Activated CD4-positive, alpha-beta T cell treated with anti-CD3 and anti-CD28 coated beads, Interleukin-2, amount 10 ng/mL, durations not matched to agents 7 days and 5 days (primary cell): ENCODE results near the gene VIPR2. TPM values are rescaled to one million over a fixed set of nuclear protein-coding genes. Genes with fewer than 3 reads are reported as not detected.

Source experiments
- CTCF ChIA-PET: fragments of 350-600 bp; sonication (Branson Sonifier 250); formaldehyde crosslinking; loops from one replicate; lab custom pipeline; 2021; ENCODE audit warnings: antibody characterized with exemption; lab: Charles Lee
- POLR2A ChIA-PET: fragments of 350-600 bp; sonication (Branson Sonifier 250); formaldehyde crosslinking; loops from one replicate; lab custom pipeline; 2021; ENCODE audit warnings: antibody characterized with exemption; lab: Charles Lee
- DNase-seq: peaks from one replicate; pipeline ENCODE4 v3.0.0-alpha.2; 2020
- H3K27ac Mint-ChIP-seq: one replicate; pipeline ENCODE4 v1.8.0; 2021; ENCODE audit warnings: mild to moderate bottlenecking, moderate library complexity, mixed read lengths
- H3K27me3 Mint-ChIP-seq: one replicate; pipeline ENCODE4 v1.8.0; 2021; ENCODE audit warnings: mixed read lengths
- H3K36me3 Mint-ChIP-seq: one replicate; pipeline ENCODE4 v1.8.0; 2021; ENCODE audit warnings: low read depth, mixed read lengths
- H3K4me1 Mint-ChIP-seq: one replicate; pipeline ENCODE4 v1.8.0; 2021; ENCODE audit warnings: mixed read lengths
- H3K4me3 Mint-ChIP-seq: one replicate; pipeline ENCODE4 v1.8.0; 2021; ENCODE audit warnings: mild to moderate bottlenecking, moderate library complexity, mixed read lengths
- H3K9me3 Mint-ChIP-seq: one replicate; pipeline ENCODE4 v1.8.0; 2021; ENCODE audit warnings: mixed read lengths
- total RNA-seq, 2 experiments: library from RNA; stranded (reverse); gene quantifications; one replicate each; pipeline ENCODE4 v1.2.3, GENCODE V29; 2021

VIPR2 gene
- total RNA-seq, 2 experiments from 2014 or later, result not detected

DNA sequence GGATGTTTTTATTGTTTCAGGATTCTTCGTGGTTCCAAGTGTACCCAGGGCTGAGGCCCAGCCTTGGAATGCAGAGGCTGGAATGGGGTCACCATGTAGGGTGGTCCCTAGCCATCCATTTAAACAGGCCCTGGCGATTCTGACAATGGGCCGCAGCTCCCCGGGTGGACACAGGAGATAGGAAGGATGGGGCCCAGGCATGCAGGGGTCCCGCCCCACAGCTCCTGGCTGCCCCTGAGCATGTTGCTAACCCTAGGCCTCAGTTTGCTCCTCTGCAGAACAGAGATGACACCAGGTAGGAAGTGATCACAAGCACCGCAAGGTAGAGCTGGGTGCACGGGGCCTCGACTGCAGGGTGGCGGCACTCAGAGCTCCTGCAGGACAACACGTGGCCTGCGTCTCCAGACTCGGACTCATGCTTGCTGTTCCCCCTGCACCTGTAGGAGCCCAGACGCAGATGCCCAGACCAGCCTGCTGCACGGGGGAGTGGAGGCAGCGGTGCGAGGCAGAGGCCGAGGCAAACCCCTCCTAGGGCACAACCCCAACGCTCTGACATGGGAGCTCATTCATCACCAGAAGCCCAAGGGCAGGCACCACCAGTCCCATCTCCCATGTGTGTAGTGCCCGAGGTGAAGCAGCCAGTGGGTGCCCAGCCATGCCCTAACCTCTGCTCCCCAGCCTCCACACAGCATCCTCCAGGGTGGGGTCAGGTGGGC lies 25.5 kb downstream of the VIPR2 start:
- Mint-ChIP-seq H3K36me3 (no peaks in the 10 kb centered on the region), H3K4me1 (no peaks in the 10 kb centered on the region), H3K4me3 (no peak overlapping the region), H3K9me3 (no peaks in the 10 kb centered on the region), H3K27me3 (peaks cover 5% of the 10 kb centered on the region), H3K27ac (no peak overlapping the region)
- POLR2A ChIA-PET, result no interaction called here
- no peak for DNase-seq
- CTCF ChIA-PET, result no interaction called here

DNA sequence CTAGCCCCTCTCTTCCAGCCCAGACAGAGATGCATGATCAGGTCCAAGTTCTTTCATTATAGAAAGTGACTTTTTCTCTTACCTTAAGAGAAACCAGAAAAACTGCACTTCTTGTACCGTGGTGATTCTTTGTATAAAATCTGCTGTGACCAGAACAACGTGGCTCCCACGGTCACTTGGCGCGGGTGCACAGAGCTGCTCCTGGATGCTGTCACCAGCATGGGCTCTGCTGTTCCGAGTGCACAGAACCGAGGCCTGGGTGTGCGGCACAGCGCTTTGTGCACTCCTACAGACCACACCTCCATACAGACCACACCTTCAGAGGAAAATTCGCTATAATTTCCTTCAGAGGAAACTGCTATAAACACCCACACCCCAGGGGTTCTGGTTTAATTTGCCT lies 26.0 kb downstream of the VIPR2 start:
- no peak overlapping the region for H3K4me3 Mint-ChIP-seq
- DNase-seq, result no peak
- CTCF ChIA-PET, result interaction anchor here (0.8 kb wide), 1 partner anchor 92 kb away, joined by 3 read pairs; no protein-coding TSS in a partner anchor
- no peaks in the 10 kb centered on the region for H3K36me3 Mint-ChIP-seq
- no peak overlapping the region for H3K27ac Mint-ChIP-seq
- H3K27me3 Mint-ChIP-seq, result peaks cover 6% of the 10 kb centered on the region
- H3K9me3 Mint-ChIP-seq, result no peaks in the 10 kb centered on the region
- POLR2A ChIA-PET, result no interaction called here
- H3K4me1 Mint-ChIP-seq, result no peaks in the 10 kb centered on the region

- peaks cover 10% of the 10 kb centered on the region for H3K27me3 Mint-ChIP-seq
- CTCF ChIA-PET, result interaction anchor here (0.8 kb wide), 1 partner anchor 92 kb away, joined by 3 read pairs; no protein-coding TSS in a partner anchor
- no peaks in the 10 kb centered on the region for H3K9me3 Mint-ChIP-seq
- DNase-seq, result no peak
- H3K27ac Mint-ChIP-seq, result no peak overlapping the region
- H3K4me3 Mint-ChIP-seq, result no peak overlapping the region
- POLR2A ChIA-PET, result no interaction called here
- no peaks in the 10 kb centered on the region for H3K4me1 Mint-ChIP-seq
- H3K36me3 Mint-ChIP-seq, result no peaks in the 10 kb centered on the region
These were observed 26.5 kb downstream of the VIPR2 start for GRCh38 chr7:159118197-159118595.

DNA sequence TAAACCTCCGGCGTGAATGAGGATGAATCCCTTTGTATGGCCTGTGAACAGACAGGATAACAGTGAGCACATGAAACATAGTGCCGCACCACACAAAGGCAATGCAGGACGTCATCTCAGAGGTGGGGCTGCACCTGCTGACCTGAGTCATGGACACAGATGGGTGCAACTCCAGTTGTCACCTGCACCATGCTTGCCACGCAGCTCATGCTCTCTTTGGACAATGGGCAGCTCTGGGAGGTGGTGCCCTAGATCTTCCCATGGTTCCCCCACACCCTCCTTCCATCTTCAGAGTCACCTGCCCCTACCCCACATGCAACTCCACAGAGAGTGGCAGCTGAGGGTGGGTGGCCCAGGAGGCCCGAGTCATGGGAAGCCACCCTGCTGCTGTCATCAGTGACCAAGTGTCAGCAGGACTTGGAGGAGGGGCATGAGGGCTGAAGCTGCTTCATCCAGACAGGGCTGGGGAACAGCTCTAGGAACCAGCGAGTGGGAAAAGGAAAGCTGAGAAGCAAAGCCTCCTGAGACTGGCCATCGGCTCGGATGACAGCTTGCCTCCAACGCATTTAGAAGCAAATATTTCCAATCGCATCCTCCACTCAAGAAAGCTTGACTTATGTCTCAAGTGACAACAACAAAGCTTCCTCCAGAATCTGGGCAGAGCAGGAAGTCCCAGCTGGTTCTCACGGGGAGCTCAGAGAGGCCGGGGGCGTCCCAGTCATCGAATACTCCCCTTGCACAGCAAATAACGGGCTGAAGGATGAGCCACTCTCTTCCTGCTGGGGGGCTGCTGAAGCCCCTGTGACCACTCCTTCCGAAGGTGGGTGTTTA lies 27.1 kb downstream of the VIPR2 start:
- Mint-ChIP-seq H3K4me1 (no peaks in the 10 kb centered on the region), H3K4me3 (no peak overlapping the region), H3K27me3 (peaks cover 14% of the 10 kb centered on the region)

DNA sequence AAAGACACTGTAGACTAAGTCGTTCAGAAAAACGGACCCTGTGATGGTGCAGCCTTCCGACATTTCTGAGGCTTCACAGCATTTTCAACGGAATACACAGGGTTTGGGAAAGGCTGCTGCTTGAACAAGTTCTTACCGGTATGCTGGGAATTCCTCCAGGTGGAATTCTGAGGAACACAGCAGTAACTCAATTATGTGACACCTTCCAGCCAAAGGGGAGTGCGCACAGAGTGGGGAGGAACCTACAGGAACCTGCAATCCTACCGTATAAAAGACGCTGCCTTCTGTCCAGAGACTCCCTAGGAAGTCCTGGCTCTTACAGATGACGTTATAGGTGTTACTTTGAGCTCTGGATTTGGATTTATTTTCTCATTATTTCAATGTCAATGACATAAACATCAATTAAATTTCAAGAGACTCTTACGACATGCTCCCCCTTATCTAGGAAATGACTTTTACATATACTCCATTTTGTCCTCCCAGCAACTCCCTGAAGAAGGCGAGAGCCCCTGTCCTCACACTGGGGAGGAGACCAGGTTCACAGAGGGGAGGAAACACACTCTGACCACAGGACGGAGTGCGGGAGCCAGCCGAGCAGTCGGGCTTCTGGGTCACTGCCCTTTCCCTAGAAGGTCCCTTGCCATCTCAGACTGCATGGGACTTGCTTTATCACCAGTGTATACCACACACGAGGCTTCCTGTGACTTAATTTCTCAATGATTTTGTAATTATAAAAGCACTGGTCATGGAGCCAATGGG lies 27.9 kb downstream of the VIPR2 start:
- H3K9me3 Mint-ChIP-seq, result peaks cover 2% of the 10 kb centered on the region
- no peak overlapping the region for H3K4me3 Mint-ChIP-seq
- H3K27ac Mint-ChIP-seq, result no peak overlapping the region
- H3K27me3 Mint-ChIP-seq, result peaks cover 14% of the 10 kb centered on the region
- H3K4me1 Mint-ChIP-seq, result peaks cover 5% of the 10 kb centered on the region
- no peak for DNase-seq
- ChIA-PET CTCF (no interaction called here), POLR2A (no interaction called here)
- no peaks in the 10 kb centered on the region for H3K36me3 Mint-ChIP-seq

More for the DNA sequence above, 27.1 kb downstream of the VIPR2 start:
- Mint-ChIP-seq H3K36me3 (no peaks in the 10 kb centered on the region), H3K27ac (no peak overlapping the region), H3K9me3 (no peaks in the 10 kb centered on the region)
- ChIA-PET POLR2A (no interaction called here), CTCF (interaction anchor here (0.8 kb wide), 1 partner anchor 91 kb away, joined by 3 read pairs; no protein-coding TSS in a partner anchor)
- no peak for DNase-seq

DNA sequence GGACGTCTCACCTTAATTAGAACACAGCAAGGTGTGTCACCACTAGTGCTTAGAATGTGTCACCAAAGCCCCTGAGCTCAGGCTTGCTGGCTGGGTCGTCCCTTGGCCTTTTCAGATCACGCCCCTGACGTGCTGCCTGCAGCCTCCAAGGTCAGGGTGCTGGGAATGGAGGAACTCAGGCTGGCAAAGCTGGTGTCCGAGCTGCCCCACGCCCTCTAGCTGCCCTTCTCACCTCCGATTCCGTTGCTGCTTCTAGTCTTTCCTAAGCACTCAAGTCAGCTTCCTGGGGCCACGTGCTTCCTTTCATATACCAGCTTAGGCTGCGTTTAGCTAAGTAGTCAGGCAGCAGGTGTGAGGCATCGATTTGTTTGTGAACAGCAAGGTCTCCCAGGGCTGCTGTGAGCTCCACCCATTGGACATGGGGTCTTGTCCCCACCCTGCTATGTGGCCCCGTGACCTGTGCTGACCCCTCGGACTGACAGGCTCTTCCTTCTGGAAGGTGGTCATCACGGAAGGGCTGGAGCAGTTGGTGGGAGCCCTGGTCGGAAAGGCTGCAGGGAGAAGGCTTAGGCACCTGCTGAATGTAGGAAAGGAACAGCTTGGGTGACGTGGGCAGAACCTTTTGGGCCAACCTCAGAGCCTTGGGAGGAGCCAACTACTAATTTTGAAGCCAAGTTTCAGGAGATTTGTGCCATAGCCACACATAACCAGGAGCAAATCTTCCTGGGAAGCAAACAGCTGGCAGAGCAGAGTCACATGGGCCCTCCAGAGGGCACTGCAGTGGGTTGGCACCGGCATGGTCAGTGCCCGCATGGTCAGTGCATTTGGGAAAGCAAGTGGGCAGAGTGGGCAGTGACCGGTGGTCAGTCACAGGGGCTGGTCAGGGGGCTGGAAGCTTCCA lies 28.8 kb downstream of the VIPR2 start:
- ChIA-PET POLR2A (interaction anchor here (0.6 kb wide), 1 partner anchor 46 kb away, joined by 4 read pairs; no protein-coding TSS in a partner anchor), CTCF (no interaction called here)
- Mint-ChIP-seq H3K27ac (no peak overlapping the region), H3K27me3 (peaks cover 18% of the 10 kb centered on the region), H3K36me3 (no peaks in the 10 kb centered on the region), H3K9me3 (peaks cover 2% of the 10 kb centered on the region), H3K4me3 (no peak overlapping the region), H3K4me1 (peaks cover 5% of the 10 kb centered on the region)
- no peak for DNase-seq

GRCh38 chr7:159114981-159115380 lies 29.7 kb downstream of the VIPR2 start:
- H3K4me3 Mint-ChIP-seq, result no peak overlapping the region
- peaks cover 18% of the 10 kb centered on the region for H3K27me3 Mint-ChIP-seq
- H3K36me3 Mint-ChIP-seq, result no peaks in the 10 kb centered on the region
- peaks cover 5% of the 10 kb centered on the region for H3K4me1 Mint-ChIP-seq
- ChIA-PET CTCF (no interaction called here), POLR2A (no interaction called here)
- no peak overlapping the region for H3K27ac Mint-ChIP-seq
- no peak for DNase-seq
- peaks cover 2% of the 10 kb centered on the region for H3K9me3 Mint-ChIP-seq

DNA sequence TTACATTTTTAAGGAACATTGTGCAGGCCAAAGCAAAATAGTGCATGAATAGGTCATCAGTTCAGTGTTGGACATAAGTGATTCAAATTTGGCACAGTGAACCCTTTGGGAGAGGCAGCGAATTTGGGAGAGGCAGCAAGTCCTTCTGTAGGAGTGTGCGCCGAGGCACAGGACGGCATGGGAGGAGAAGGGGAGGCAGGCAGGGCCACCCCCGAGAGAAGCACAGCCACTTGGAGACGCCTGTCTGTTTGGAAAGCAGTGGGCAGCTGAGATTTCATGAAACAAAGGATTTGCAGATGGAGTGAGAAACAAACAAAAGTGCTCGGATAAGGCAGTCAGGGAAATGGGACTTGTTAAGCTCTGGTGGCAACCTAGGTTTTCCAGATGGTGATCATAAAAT lies 30.6 kb downstream of the VIPR2 start:
- H3K4me1 Mint-ChIP-seq, result peaks cover 5% of the 10 kb centered on the region
- DNase-seq, result no peak
- H3K27me3 Mint-ChIP-seq, result peaks cover 18% of the 10 kb centered on the region
- CTCF ChIA-PET, result no interaction called here
- POLR2A ChIA-PET, result no interaction called here
- H3K27ac Mint-ChIP-seq, result no peak overlapping the region
- no peaks in the 10 kb centered on the region for H3K36me3 Mint-ChIP-seq
- H3K9me3 Mint-ChIP-seq, result peaks cover 2% of the 10 kb centered on the region
- H3K4me3 Mint-ChIP-seq, result no peak overlapping the region

- ChIA-PET CTCF (no interaction called here), POLR2A (no interaction called here)
- H3K4me1 Mint-ChIP-seq, result peaks cover 5% of the 10 kb centered on the region
- H3K36me3 Mint-ChIP-seq, result no peaks in the 10 kb centered on the region
- no peak overlapping the region for H3K27ac Mint-ChIP-seq
- peaks cover 18% of the 10 kb centered on the region for H3K27me3 Mint-ChIP-seq
- no peak overlapping the region for H3K4me3 Mint-ChIP-seq
- H3K9me3 Mint-ChIP-seq, result peaks cover 2% of the 10 kb centered on the region
- DNase-seq, result no peak
These were observed 31.6 kb downstream of the VIPR2 start for GRCh38 chr7:159113056-159113455.

- H3K9me3 Mint-ChIP-seq, result peaks cover 2% of the 10 kb centered on the region
- no peak for DNase-seq
- H3K36me3 Mint-ChIP-seq, result no peaks in the 10 kb centered on the region
- H3K27me3 Mint-ChIP-seq, result peaks cover 18% of the 10 kb centered on the region
- H3K27ac Mint-ChIP-seq, result no peak overlapping the region
- peaks cover 5% of the 10 kb centered on the region for H3K4me1 Mint-ChIP-seq
- POLR2A ChIA-PET, result no interaction called here
- CTCF ChIA-PET, result interaction anchor here (0.6 kb wide), 1 partner anchor 188 kb away, joined by 3 read pairs; no protein-coding TSS in a partner anchor
- H3K4me3 Mint-ChIP-seq, result peak overlapping the region; percentile 16
These were observed 32.3 kb downstream of the VIPR2 start for GRCh38 chr7:159112136-159113011.

DNA sequence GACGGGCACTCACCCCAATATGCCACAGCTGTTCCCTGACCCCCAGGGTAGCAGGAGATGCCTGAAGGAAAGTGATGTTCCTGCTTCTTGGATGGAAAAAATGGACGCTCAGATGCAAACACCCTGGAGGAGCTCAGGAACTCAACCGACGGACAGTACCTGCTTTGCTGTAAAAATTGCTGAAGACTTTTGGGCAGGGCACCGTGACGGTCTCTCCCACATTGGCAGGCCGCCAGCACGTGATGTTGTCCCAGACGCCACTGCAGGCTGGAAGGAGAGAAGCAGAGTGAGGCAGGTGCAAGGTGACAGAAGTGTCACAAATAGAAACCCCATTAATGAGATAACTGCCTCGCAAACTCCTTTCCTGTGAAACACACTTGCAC lies 35.0 kb downstream of the VIPR2 start:
- Mint-ChIP-seq H3K36me3 (no peaks in the 10 kb centered on the region), H3K27ac (no peak overlapping the region), H3K9me3 (peaks cover 2% of the 10 kb centered on the region), H3K4me3 (no peak overlapping the region), H3K4me1 (peaks cover 8% of the 10 kb centered on the region), H3K27me3 (peaks cover 18% of the 10 kb centered on the region)
- CTCF ChIA-PET, result no interaction called here
- POLR2A ChIA-PET, result no interaction called here
- no peak for DNase-seq
